Endothelial cell of umbilical vein (primary cell): ENCODE data around the gene FGFBP2. TPM values are rescaled to one million over a fixed set of nuclear protein-coding genes. Genes with fewer than 3 reads are reported as not detected.

ENCODE experiments used
- BruUV-seq: library from RNA; stranded (reverse); fragments of 400-500 nt; replicated peaks from 2 replicates; lab custom pipeline; 2021; lab: Mats Ljungman, UMichigan
- CTCF ChIA-PET: fragments of 300-600, 350-600 bp; sonication (Branson Sonifier 250); formaldehyde crosslinking; loops from one replicate; lab custom pipeline; 2021; ENCODE audit warnings: antibody characterized with exemption, inconsistent platforms; lab: Charles Lee
- POLR2A ChIA-PET: fragments of 300-600, 350-600 bp; sonication (Branson Sonifier 250); formaldehyde crosslinking; loops from one replicate; lab custom pipeline; 2021; ENCODE audit warnings: antibody characterized with exemption, inconsistent platforms; lab: Charles Lee
- DNase-seq: peaks from one replicate; pipeline ENCODE4 v3.0.0-alpha.2; 2011; ENCODE audit warnings: low read depth, low spot score
- FAIRE-seq: peaks from 2 replicates; lab custom pipeline; 2011; peaks lifted over from hg19 to GRCh38; lab: Jason Lieb, UNC
- H2AFZ ChIP-seq: 2 replicates; pipeline ENCODE4 v1.6.0; 2012; ENCODE audit warnings: low read depth, low read length, control low read depth, inconsistent platforms
- H3K27ac ChIP-seq: 2 replicates; pipeline ENCODE4 v1.5.1; 2011; ENCODE audit warnings: low read depth, mild to moderate bottlenecking, control low read depth, low read length, moderate library complexity; ENCODE audit not compliant: insufficient read depth
- H3K27me3 ChIP-seq, 2 experiments: 2 replicates each; pipeline versions ENCODE4 v1.6.0 to v1.6.1; 2011; ENCODE audit warnings: low read length in 2 of 2, mixed read lengths in 1 of 2; ENCODE audit not compliant: control insufficient read depth in 2 of 2, insufficient read depth in 2 of 2
- H3K36me3 ChIP-seq, 2 experiments: 2 replicates in 1 of 2; 3 replicates in 1 of 2; pipeline ENCODE4 v1.5.1; 2011; ENCODE audit warnings: low read length in 2 of 2, mild to moderate bottlenecking in 1 of 2, moderate library complexity in 1 of 2; ENCODE audit not compliant: control insufficient read depth in 2 of 2, insufficient read depth in 2 of 2; ENCODE audit errors: extremely low read depth in 1 of 2
- H3K4me1 ChIP-seq: 3 replicates; pipeline ENCODE4 v1.5.1; 2011; ENCODE audit warnings: mild to moderate bottlenecking, low read length; ENCODE audit not compliant: control insufficient read depth, insufficient read depth; ENCODE audit errors: extremely low read depth
- H3K4me2 ChIP-seq: 2 replicates; pipeline ENCODE4 v1.6.1; 2011; ENCODE audit warnings: low read length, control low read depth, mixed read lengths; ENCODE audit not compliant: insufficient read depth
- H3K4me3 ChIP-seq, 3 experiments: fragments of 200-600 bp in 1 of 3; sonication (generic), shearing (Covaris generic) in 1 of 3; replicated peaks in 1 of 3; 2 replicates each; pipeline ENCODE4 v1.5.1; 2011 to 2016; ENCODE audit warnings: control low read depth in 3 of 3, low read length in 3 of 3, mild to moderate bottlenecking in 2 of 3, inconsistent platforms in 1 of 3, low read depth in 1 of 3, moderate library complexity in 1 of 3; ENCODE audit not compliant: insufficient read depth in 1 of 3
- H3K79me2 ChIP-seq: 2 replicates; pipeline ENCODE4 v1.6.0; 2012; ENCODE audit warnings: low read length, inconsistent platforms; ENCODE audit not compliant: control insufficient read depth, insufficient read depth
- H3K9ac ChIP-seq: replicated peaks from 2 replicates; pipeline ENCODE3; 2011; ENCODE audit warnings: low read length, control low read depth; ENCODE audit not compliant: insufficient read depth; ENCODE audit errors: extremely low read depth
- H3K9me1 ChIP-seq: replicated peaks from 3 replicates; pipeline ENCODE4 v1.6.0; 2011; ENCODE audit warnings: mild to moderate bottlenecking, low read length; ENCODE audit not compliant: control insufficient read depth, insufficient read depth; ENCODE audit errors: extremely low read depth
- H3K9me3 ChIP-seq: replicated peaks from 2 replicates; pipeline ENCODE4 v1.5.1; 2012; ENCODE audit warnings: low read length, inconsistent platforms; ENCODE audit not compliant: control insufficient read depth, insufficient read depth
- H4K20me1 ChIP-seq: replicated peaks from 2 replicates; pipeline ENCODE3; 2011; ENCODE audit warnings: mild to moderate bottlenecking, low read length; ENCODE audit not compliant: control insufficient read depth, insufficient read depth; ENCODE audit errors: extremely low read depth
- CTCF ChIP-seq, 2 donors: IDR thresholded peaks; 1 replicate in 1 of 2; 2 replicates in 1 of 2; pipeline ENCODE4 v1.5.1; 2011; ENCODE audit warnings: low read length in 2 of 2, mild to moderate bottlenecking in 2 of 2, moderate library complexity in 2 of 2, control low read depth in 1 of 2, inconsistent platforms in 1 of 2, low read depth in 1 of 2; ENCODE audit not compliant: insufficient read depth in 1 of 2; ENCODE audit errors: extremely low read depth in 1 of 2
- EZH2 ChIP-seq: IDR thresholded peaks from 2 replicates; pipeline ENCODE4 v1.6.1; 2012; ENCODE audit warnings: borderline replicate concordance, low read depth, mild to moderate bottlenecking, moderate library complexity, low read length, inconsistent platforms; ENCODE audit not compliant: severe bottlenecking
- FOS ChIP-seq: IDR thresholded peaks from 2 replicates; pipeline ENCODE4 v1.6.1; 2011; ENCODE audit warnings: mild to moderate bottlenecking, low read length, moderate library complexity, borderline replicate concordance; ENCODE audit not compliant: insufficient read depth
- MAX ChIP-seq: IDR thresholded peaks from 2 replicates; pipeline ENCODE4 v1.6.1; 2011; ENCODE audit not compliant: insufficient read depth, insufficient read length
- MYC ChIP-seq: IDR thresholded peaks from one replicate; pipeline ENCODE4 v1.6.1; 2011; ENCODE audit warnings: mild to moderate bottlenecking, low read depth, low read length
- POLR2AphosphoS5 ChIP-seq: IDR thresholded peaks from 2 replicates; pipeline ENCODE4 v1.6.1; 2012; ENCODE audit warnings: low read depth, mild to moderate bottlenecking, control low read depth, low read length, moderate library complexity; ENCODE audit not compliant: insufficient read depth
- dilution Hi-C: fragments of 300-500 bp; cut with MboI; formaldehyde crosslinking; loops from one replicate; pipeline ENCODE4 v1.15.0; 2019; ENCODE audit warnings: low sequenced_read_pairs; ENCODE audit not compliant: extremely low pct_ligation_motif_present
- intact Hi-C: fragments of 100-400 bp; cut with micrococcal nuclease; formaldehyde crosslinking; loops from one replicate; pipeline ENCODE4 v1.10.0; 2022
- polyA plus RNA-seq, 4 experiments: library from polyadenylated mRNA; depleted of rRNA in 3 of 4; stranded (reverse) in 3 of 4; unstranded in 1 of 4; fragments of >200 nt; gene quantifications; 2 replicates each; pipeline versions ENCODE4 v1.2.1 to v1.2.3, GENCODE V29; 2011 to 2012; ENCODE audit warnings: missing spikeins in 1 of 4
- total RNA-seq: library from RNA; stranded (reverse); gene quantifications from 2 replicates; pipeline ENCODE4 v1.2.3, GENCODE V29; 2021

Gene FGFBP2
- total and polyA plus RNA-seq, 2 donors (not counting 3 experiments of a cell fraction or from before 2014, with no cell fraction given), result not detected

GRCh38 chr4:15986907-15987306 is 23.9 kb upstream of the FGFBP2 start:
- no TSS peak for BruUV-seq
- Histone ChIP-seq H3K27me3 (no peaks in the 10 kb centered on the region), H3K4me1 (no peaks in the 10 kb centered on the region), H4K20me1 (no peaks in the 10 kb centered on the region), H2AFZ (no peak overlapping the region), H3K36me3 (no peaks in the 10 kb centered on the region), H3K9ac (no peak overlapping the region), H3K9me1 (no peaks in the 10 kb centered on the region), H3K27ac (no peak overlapping the region), H3K4me2 (no peak overlapping the region), H3K9me3 (no peaks in the 10 kb centered on the region), H3K4me3 (no peak overlapping the region), H3K79me2 (no peaks in the 10 kb centered on the region)
- dilution Hi-C loops (no loop called here), intact Hi-C loops (no loop called here)
- CTCF ChIA-PET, result interaction anchor here (0.7 to 2.0 kb wide), 2 partner anchors 14 to 181 kb away, joined by 4 to 9 read pairs; no protein-coding TSS in a partner anchor
- POLR2A ChIA-PET, result no interaction called here
- FAIRE-seq (no peak), DNase-seq (no peak)
- TF ChIP-seq MAX, result no peak
- no peak for TF ChIP-seq CTCF (IDR thresholded peaks at IDR 0.05; ENCODE audit: extremely low read depth in 1 of 2, insufficient read depth in 1 of 2, low read depth in 1 of 2, low read length in 2 of 2)
- TF ChIP-seq EZH2, result no peak
- TF ChIP-seq MYC, result no peak
- TF ChIP-seq POLR2AphosphoS5, result no peak
- TF ChIP-seq FOS, result no peak
